HG02970 (cell line): ENCODE data around the gene ETS1.

ENCODE experiments used
- ATAC-seq: cut with Tn5 transposase; IDR thresholded peaks from one replicate; pipeline ENCODE4 v1.9.1; 2021; ENCODE audit warnings: mild to moderate bottlenecking, moderate library complexity, moderate number of reproducible peaks; ENCODE audit not compliant: unreplicated experiment, low FRiP score

ETS1 gene

DNA sequence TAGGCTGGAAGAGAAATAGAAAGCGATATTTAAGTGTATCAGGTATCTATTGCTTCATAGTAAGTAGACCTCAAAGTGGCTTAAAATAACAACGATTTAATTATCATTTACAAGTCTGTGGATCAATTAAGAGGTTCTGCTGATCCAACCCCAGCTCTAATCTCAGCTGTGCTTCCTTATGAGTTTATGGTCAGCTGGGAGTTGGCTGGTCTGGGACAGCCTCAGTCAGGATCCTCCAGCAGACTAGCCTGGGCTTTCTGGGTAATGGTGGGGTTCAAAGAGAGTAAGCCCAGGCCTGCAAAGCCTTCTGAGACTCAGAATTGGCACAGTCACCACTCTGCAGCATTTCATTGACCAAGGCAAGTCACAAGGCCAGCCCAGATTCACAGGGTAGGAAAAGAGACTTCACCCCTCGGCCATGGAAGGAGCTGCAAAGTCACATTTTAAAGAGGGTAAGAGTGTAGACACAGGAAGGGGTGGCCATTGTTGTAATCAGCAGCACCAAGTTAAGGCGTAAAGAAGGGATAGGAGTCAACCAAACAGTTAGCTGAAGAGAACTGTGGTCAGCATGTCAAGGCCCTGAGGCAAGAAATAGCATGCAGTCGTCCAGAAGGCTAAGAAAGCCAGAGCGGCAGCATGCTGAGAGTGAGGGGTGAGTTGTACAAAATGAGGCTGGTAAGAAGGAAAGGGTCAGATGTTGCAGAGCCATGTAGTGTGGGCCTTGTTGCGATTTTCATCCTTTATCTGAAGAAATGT lies 168.2 kb downstream of the ETS1 start:
- ATAC-seq = no peak

DNA sequence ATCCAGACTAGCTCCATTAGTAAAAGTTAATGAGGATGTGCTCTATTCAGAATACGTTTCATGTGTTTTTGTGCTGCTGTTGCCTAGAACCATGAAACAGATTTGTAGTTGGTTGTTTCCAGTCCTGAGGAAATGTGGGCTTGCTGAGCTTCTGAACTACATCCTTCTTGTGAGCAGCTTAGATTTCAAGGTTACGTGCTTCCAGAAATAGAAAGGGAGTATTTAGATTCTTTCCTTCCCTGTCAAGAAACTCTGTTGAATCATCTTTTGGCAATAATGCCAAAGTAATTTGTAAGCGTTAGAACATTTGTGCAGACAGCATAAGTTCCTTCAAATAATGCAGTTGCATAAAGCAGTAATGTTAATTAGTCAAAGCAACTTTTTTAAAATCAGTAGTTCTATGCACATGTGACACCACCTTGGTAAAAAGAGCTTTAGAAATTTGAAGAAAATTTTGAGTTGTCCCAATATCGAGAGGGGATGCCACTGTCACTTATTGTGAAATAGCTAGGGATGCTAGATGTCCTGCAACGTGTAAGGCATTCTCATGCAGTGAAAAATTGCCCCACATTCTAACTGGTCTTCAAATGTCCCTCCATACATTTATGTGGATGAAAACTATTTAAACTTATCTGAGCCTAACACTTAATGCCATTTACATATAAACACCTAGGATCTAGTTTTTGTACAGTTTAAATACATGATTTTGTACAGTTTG lies 169.6 kb downstream of the ETS1 start:
- ATAC-seq = no peak

DNA sequence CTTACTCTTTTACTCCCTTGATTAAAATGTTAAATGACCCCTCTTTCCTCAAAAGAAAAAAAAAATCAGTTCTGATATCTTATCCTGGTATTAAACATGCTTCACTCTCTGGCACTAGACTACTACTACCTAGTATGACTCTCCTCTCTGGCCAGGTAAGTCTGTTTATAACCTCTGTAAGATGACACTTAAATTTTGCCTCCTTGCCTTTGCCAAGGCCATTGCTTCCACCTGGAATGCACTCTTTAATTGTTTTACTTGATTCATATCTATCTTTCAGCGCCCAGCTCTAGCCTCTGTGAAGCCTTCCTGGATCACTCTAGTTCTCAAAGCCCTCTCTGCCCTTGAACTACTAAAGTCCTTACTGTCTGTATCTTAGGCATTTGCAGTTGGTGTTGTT lies 170.4 kb downstream of the ETS1 start:
- no peak for ATAC-seq

DNA sequence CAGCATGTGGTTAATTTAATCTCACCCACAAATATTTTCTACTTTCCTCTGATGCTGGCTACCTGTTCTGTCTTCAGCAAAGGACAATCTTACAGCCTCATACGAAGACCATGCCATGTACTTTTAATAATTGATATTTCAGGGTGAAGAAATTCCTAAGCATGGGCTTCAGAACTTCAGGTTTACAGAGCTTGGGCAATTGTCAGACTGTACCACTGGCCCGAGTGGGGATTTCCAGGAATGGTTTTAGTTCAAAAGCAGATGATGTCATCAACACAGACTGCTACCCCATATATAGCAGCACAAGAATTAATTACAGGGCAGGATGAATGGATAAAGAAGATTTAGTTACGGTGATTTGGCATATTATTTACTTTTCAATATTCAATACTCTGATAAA lies 171.8 kb downstream of the ETS1 start:
- ATAC-seq = no peak

DNA sequence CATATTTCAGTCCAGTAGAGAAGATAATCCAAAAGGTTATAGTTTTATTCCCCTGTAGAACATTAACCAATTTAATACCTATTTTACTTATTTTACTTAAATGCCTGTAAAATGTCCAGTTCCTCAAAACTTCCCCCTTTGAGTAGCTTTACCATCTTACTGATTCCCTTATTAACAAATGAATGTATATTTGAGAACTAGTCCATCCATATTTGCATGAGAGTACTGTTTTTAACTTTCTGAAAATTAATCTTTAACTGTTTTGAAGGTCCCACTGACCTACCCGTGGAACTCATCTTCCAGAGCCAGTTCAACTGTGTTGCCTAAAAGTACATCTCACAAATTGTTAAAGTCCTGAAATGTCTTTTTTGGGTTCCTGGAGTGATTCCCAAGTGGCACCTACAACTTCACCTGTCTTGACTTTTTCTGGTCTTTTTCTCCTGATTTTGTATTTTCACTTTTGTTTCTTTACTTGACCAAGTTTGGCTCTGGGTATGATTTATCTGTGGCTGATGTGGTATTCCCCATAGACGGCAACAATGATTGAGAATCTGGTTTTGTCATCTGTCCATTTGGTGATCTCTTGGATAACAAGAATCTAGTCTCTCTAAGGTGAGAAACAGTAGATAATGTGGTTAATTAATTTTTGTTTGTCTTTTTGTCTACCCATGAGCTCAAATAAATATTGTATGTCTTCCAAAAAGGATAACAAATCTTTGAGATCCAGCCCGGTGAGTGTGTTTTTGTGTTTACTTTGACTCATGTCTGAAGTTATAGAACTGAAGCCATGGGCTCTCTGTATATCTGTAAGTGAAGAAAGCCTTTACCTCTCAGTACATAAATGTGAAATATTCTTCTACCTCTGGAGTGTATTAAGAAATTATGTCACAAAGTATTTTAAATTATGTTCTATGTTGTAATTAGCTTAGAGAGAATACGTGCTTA lies 174.2 kb downstream of the ETS1 start:
- peak; percentile 83 for ATAC-seq

DNA sequence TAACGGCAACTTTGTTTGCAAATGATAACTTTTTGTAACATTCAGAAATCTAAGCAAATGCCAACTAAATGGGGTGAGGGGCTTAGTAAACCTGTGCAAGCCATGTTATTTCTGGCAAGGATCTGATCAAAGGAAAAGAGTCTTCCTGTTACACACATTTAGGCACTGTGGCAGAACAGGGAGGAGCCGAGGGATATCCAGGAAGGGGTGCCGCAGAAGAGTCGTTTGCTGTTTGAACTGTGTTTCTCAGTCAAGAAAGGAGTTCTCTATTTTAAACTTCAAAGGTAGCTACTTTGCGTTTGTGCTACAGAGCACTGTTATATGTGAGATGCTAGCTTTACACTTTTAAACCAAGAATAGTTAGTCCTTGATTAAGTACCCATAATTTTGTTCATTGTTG lies 175.5 kb downstream of the ETS1 start:
- ATAC-seq = no peak

DNA sequence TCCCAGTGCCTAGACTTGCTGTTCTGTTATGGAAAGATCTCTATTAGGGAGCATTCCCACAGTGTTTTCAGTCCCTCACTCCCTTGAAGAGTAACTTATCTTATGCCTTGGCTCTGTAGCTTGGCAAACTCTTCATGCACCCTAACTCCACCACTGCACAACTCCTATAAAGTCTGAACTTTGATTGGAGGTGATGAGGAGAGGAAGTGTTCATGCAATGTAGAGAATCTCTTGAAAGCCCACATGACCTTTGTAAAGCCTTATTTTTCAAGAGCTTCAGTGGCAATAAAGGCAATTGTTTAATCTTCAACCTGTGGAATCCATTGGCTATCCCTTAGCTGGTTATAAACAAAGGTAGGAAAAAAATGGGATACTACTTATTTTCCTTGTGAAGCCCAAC lies 176.2 kb downstream of the ETS1 start:
- no peak for ATAC-seq

DNA sequence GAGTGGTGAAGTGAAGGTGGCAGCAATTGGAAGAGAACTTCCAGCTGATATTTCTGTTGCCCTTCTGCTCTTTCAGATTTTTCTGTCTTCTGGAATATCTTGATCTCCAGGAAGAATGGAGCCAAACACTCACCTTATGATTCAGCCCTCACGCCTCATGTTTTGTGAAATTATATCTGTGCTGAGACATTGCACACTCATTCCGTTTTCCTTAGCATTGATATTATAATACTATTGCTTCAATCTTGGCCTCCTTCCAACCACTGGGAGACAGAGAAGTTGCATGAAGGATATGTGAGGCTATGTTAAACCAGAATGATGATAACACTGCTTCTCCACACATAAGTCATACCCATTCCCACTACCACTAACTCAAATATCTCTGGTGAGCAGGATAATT lies 177.9 kb downstream of the ETS1 start:
- no peak for ATAC-seq
